Measurements from ENCODE around the gene CLCNKA.

CLCNKA gene

DNA sequence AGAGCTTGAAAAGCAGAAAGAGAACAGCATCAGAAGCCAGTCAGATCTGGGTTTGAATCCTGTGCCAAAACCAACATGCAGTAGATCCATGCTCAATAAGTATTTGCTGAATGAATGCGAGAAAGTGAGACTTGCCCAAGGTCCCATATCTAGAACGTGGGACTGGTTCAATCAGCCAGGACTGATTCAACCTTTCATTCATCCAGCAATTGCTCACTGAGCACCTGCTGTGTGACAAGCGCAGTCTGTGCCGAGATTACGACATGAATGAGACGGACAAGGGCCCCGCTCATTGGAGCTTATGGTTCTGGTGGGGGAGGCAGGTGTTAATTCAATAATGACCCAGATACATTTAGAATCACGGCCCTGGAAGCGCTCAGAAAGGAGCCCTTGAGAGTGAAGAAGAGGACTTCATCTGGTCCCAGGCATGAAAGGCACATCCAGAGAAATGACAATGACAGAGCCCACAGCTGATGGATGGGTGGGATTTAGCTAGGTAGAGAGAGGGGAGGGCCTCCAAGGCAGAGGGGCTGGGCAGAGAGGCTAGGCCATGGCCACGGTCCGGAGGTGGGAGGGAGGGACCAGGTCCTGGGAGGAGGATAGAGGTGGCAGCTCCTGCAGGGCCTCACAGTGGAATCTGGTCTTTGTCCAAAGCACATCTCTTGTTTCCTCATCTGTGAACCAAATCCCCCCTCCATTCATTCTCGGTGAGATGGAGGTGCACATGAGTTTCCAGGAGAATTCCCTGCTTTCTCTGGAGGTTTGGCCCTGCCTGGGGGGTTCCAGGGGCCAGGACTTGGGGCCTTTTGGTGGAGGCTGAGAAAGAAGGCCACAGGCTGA lies 55.8 kb downstream of the CLCNKA start:
- no peak for DNase-seq (ENCODE audit: low read depth in 2 of 2)

DNA sequence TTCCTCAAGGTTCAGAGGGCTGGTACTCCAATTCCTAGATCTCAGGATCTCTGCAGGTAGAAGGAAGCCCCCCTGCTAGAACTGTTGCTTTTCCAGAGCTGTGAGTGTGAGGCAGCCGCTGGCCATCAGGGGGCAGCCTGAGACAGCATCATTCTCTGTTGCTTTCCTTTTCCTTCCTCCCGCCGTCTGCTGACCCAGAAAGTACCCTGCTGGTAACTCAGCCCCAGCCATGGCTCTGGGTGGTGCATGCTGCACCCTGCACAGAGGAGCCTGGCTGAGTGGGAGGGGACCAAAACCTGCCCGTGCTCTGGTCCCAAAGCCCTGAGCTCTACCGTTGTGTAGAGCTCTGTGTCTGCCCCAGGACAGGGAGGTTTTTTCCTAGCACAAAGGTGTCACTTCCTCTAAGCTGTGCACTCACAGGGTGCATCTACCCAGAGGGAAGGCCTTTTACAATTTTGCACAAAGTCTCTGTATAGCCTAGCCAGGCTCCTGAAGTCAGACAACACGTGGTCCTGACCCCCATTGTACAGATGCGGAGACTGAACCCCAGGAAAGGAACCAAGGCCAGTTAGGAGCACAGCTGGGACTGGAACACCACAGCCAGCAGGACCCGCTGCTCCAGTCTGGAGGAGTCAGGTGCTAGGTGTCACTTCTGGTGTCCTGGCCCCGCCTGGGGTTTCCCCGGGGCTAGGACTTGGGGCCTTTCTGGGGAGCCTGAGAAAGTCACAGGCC lies 57.3 kb downstream of the CLCNKA start:
- DNase-seq (ENCODE audit: low read depth in 2 of 2) = peak; percentile 49 to 52

DNA sequence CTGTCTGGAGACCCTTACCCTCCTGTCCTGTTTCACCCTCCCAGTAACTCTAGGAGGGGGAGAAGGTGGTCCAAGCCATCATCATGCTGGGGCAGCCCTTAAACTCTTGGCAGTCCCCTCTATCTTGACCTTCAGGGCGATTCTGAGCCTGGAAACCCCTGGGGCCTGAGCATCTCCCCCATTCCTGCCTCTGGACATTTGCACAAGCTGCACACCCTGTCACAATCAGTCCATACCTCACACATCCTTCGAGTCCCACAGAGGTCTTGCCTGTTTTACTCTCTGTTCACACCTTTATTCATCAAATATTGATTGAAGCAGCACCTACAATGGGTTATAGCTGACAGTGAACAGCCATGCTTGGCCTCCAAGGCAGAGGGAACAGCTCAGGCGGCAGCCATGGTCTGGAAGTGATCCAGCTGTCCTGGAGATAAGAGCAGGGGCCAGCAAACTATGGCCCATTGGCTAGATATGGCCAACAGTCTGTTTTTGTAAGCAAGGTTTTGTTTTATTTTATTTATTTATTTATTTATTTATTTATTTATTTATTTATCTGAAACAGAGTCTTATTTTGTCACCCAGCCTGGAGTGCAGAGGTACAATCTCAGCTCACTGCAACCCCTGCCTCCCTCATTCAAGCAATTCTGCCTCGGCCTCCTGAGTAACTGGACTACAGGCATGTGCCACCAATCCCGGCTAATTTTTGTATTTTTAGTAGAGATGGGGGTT lies 58.8 kb downstream of the CLCNKA start:
- no peak for DNase-seq (ENCODE audit: low read depth in 2 of 2)

DNA sequence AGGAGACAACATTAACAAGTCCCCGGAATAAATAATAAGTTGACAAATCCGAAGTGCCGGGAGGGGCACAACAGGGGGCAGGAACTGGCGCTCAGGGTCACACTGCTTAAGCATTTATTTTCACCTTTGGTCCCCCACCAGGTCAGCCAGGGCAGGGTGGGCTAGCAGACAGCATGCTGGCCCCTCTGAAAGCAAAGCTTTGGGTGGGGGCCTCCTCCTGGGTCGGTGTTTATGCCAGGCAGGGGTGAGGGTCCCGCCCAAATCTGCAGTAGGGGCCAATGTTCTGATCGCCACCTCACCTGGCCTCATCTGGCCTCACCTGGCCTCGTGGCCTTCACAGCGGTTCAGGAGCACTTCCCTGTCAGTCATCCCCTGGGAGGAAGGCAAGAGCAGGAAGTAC lies 59.8 kb downstream of the CLCNKA start:
- no peak for DNase-seq (ENCODE audit: low read depth in 2 of 2)

DNA sequence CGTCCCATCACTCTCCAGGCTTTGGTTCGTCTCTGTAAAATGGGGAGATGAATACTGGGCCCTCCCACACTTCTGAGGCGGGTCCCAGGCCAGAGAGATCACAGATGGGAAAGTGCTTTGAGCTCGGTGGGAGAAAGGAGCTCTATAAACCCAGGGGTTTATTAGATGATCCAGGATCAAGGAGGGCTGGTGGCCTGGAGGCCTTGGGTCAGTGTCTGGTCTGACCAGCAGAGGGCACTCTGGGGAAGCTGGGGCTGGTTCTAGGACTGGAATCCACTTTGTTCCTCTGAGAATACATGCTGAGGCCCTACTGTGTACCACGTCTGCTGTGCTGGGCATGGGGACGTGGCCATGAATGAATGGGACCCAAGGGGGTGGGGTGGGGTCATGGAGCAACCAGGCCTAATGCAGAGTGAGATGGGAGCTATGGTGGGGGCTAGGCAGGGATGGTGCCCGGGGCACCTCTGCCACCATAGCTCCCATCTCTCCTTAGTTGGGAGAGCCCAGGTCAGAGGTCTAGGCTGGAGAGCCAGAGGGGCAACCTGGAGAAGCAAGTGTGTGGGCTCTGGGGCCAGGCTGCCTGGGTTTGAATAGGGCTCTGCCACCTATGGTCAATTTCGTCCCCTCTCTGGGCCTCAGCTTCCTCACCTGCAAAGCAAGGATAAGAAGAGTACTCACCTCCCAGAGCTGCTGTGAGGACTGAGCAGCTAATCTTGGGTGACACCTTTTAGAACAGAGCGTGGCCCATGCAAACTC lies 60.6 kb downstream of the CLCNKA start:
- peak; percentile 32 to 47 for DNase-seq (ENCODE audit: low read depth in 2 of 2)

DNA sequence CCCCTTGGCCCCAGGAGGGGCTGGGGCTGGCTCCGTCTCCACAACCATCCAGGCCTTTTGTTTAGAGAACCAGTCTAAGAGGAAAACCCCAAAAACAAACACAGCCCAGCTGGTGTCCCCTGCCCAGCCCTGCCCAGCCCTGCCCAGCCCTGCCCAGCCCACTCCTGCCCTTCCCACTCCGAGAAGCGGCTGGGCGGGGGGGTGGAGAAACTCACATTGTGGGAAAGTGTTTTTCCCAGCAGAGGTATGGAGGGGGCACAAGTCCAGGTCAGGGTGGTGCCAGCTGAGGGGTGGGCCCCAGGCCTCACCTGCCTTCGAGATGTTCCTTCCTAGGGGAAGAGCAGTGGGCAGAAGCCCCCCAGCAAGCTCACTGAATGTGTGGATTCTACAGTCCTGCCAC lies 61.6 kb downstream of the CLCNKA start:
- DNase-seq (ENCODE audit: low read depth in 2 of 2) = no peak
